ENCODE results near the gene SPRN. TPM values are rescaled to one million over a fixed set of nuclear protein-coding genes. Genes with fewer than 3 reads are reported as not detected.
A peak's percentile ranks its signal among the peaks of the same experiment; 100 is the strongest.

The SPRN gene
- total RNA-seq, 1 experiment from 2014 or later = not detected

DNA sequence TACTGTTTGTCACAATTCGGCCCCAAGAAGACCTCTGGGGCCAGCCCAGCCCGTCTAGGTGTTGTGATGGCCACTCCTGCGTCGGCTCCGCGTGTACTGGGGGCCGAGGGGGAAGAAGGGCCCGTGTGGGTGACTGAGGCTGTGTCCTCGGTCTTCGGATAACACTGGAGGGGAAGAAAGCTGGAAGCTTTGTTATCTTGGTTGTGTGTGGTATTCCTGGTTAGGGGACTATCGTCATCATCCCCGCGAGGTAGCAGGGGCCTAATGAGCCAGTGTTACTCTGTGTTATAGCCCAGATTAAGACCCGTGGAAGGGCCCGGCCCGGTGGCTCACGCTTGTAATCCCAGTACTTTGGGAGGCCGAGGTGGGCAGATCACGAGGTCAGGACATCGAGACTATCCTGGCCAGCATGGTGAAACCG, 29.6 kb downstream of the SPRN start:
- ChIA-PET POLR2A (ENCODE audit: low non-redundant PET) (no interaction called here), CTCF (no interaction called here)
- no peak for TF ChIP-seq EZH2 (IDR thresholded peaks at IDR 0.05; ENCODE audit: borderline replicate concordance, low read depth, low read length, poor library complexity, severe bottlenecking)
- TF ChIP-seq, protein P1, sequence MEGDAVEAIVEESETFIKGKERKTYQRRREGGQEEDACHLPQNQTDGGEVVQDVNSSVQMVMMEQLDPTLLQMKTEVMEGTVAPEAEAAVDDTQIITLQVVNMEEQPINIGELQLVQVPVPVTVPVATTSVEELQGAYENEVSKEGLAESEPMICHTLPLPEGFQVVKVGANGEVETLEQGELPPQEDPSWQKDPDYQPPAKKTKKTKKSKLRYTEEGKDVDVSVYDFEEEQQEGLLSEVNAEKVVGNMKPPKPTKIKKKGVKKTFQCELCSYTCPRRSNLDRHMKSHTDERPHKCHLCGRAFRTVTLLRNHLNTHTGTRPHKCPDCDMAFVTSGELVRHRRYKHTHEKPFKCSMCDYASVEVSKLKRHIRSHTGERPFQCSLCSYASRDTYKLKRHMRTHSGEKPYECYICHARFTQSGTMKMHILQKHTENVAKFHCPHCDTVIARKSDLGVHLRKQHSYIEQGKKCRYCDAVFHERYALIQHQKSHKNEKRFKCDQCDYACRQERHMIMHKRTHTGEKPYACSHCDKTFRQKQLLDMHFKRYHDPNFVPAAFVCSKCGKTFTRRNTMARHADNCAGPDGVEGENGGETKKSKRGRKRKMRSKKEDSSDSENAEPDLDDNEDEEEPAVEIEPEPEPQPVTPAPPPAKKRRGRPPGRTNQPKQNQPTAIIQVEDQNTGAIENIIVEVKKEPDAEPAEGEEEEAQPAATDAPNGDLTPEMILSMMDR (conservative IDR thresholded peaks at IDR 0.05; ENCODE audit: low read depth, low read length) = no peak
- Histone ChIP-seq H3K4me1 (ENCODE audit: insufficient read depth, low read length, poor library complexity, severe bottlenecking) (peaks cover 4% of the 10 kb centered on the region), H3K4me3 (ENCODE audit: low read depth, low read length, poor library complexity, severe bottlenecking) (peak overlapping the region; percentile 84), H3K36me3 (ENCODE audit: insufficient read depth, low read length, poor library complexity, severe bottlenecking) (peaks cover 34% of the 10 kb centered on the region), H3K27ac (ENCODE audit: low read depth, low read length, poor library complexity, severe bottlenecking) (peak overlapping the region; percentile 87), H3K27me3 (replicated peaks; ENCODE audit: insufficient read depth, low read depth, low read length, poor library complexity) (no peaks in the 10 kb centered on the region), H3K9me3 (ENCODE audit: low read depth, low read length, poor library complexity, severe bottlenecking) (no peaks in the 10 kb centered on the region)
- DNase-seq (ENCODE audit: low spot score) = no peak
- TSS peak; percentile 47 for BruUV-seq (replicated peaks)
- intact Hi-C loops (cut with micrococcal nuclease; ENCODE audit: unreplicated experiment) = no loop called here

DNA sequence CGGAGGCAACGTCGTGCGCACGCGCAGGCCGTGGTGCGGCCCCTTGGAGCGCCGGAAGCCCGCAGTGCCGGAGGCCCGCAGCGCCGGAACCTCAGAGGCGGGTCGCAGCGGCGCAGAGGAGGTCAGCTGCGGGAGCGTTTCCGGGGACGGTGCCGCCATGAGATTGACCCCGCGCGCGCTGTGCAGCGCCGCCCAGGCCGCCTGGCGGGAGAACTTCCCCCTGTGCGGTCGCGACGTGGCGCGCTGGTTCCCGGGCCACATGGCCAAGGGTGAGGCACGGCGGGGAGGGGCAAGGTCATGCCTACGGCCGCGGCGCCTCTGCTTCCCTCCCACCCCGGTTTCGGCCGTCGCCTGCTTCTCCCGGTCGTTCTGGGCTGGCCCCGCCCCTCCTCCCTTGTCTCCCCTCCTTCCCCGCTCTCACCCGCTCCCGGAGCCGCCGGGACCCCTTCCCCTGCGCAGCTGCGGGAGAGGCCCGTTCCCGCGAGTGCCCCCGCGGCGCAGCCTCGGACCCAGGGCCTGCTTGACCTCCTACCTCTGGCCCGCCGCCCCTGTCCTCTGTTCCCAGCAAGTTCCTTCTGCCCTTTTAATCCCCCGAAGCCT, 30.3 kb downstream of the SPRN start, which contains the start of gene MTG1:
Gene MTG1 (plus strand): TSS at position 94 of the 600 bp plus-strand sequence. CDS start 64 bp downstream, at position 158.
- intact Hi-C loops (cut with micrococcal nuclease; ENCODE audit: unreplicated experiment) = no loop called here
- BruUV-seq (replicated peaks) = no TSS peak
- Histone ChIP-seq H3K36me3 (ENCODE audit: insufficient read depth, low read length, poor library complexity, severe bottlenecking) (peaks cover 29% of the 10 kb centered on the region), H3K27ac (ENCODE audit: low read depth, low read length, poor library complexity, severe bottlenecking) (peak within 1 kb of the TSS; percentile 87), H3K9me3 (ENCODE audit: low read depth, low read length, poor library complexity, severe bottlenecking) (no peaks in the 10 kb centered on the region), H3K4me3 (ENCODE audit: low read depth, low read length, poor library complexity, severe bottlenecking) (peak within 1 kb of the TSS; percentile 84), H3K4me1 (ENCODE audit: insufficient read depth, low read length, poor library complexity, severe bottlenecking) (peaks cover 4% of the 10 kb centered on the region), H3K27me3 (replicated peaks; ENCODE audit: insufficient read depth, low read depth, low read length, poor library complexity) (no peaks in the 10 kb centered on the region)
- no peak for TF ChIP-seq EZH2 (IDR thresholded peaks at IDR 0.05; ENCODE audit: borderline replicate concordance, low read depth, low read length, poor library complexity, severe bottlenecking)
- TF ChIP-seq, protein P1 (conservative IDR thresholded peaks at IDR 0.05; ENCODE audit: low read depth, low read length) = no peak
- CTCF ChIA-PET = no interaction called here
- POLR2A ChIA-PET (ENCODE audit: low non-redundant PET) = no interaction called here
- DNase-seq (ENCODE audit: low spot score) = peak; percentile 96

DNA sequence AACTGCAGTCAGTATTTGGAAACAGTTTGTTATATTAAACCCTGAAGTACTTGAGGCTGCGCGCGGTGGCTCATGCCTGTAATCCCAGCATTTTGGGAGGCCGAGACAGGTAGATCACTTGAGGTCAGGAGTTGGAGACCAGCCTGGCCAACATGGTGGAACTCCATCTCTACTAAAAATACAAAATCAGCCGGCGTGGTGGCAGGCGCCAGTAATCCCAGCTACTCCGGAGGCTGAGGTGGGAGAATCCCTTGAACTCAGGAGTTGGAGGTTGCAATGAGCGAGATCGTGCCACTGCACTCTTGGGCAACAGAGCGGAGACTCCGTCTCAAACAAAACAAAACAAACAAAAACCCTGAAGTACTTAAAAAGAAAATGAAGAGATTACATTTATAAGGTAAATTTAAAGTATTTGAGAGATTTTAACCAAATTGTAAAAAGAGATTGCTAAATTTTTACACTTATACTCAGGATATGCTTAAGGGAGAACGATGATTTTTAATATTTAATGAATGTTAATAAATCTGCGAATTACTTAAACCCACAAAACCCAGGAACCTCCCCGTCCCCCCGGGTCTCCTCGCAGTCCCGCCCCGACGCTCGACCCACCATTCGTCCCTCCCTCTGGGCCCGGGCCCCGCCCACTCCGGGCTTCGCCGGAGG, 30.9 kb downstream of the SPRN start:
- TF ChIP-seq EZH2 (IDR thresholded peaks at IDR 0.05; ENCODE audit: borderline replicate concordance, low read depth, low read length, poor library complexity, severe bottlenecking) = no peak
- TF ChIP-seq, protein P1 (conservative IDR thresholded peaks at IDR 0.05; ENCODE audit: low read depth, low read length) = no peak
- Histone ChIP-seq H3K36me3 (ENCODE audit: insufficient read depth, low read length, poor library complexity, severe bottlenecking) (peaks cover 22% of the 10 kb centered on the region), H3K9me3 (ENCODE audit: low read depth, low read length, poor library complexity, severe bottlenecking) (no peaks in the 10 kb centered on the region), H3K27ac (ENCODE audit: low read depth, low read length, poor library complexity, severe bottlenecking) (peak overlapping the region; percentile 87), H3K4me3 (ENCODE audit: low read depth, low read length, poor library complexity, severe bottlenecking) (peak overlapping the region; percentile 84), H3K4me1 (ENCODE audit: insufficient read depth, low read length, poor library complexity, severe bottlenecking) (peaks cover 4% of the 10 kb centered on the region), H3K27me3 (replicated peaks; ENCODE audit: insufficient read depth, low read depth, low read length, poor library complexity) (no peaks in the 10 kb centered on the region)
- intact Hi-C loops (cut with micrococcal nuclease; ENCODE audit: unreplicated experiment) = no loop called here
- BruUV-seq (replicated peaks) = no TSS peak
- ChIA-PET CTCF (no interaction called here), POLR2A (ENCODE audit: low non-redundant PET) (no interaction called here)
- no peak for DNase-seq (ENCODE audit: low spot score)

All from A673 (cell line).